Stimulated activated CD4-positive, alpha-beta T cell treated with anti-CD3 and anti-CD28 coated beads, TNF-alpha, amount 100 ng/mL, for 1 hour (primary cell): ENCODE measurements around the gene INSYN2B.
"Not testable (repeated sequence)": the region's sequence is repeated elsewhere in the genome, so short reads cannot be mapped to it uniquely, and the experiment has no call there.

Experiments
- DNase-seq, 3 donors: peaks; one replicate each; pipeline ENCODE4 v3.0.0-alpha.2; 2020; ENCODE audit warnings: low read depth in 3 of 3, low spot score in 1 of 3

The INSYN2B gene

DNA sequence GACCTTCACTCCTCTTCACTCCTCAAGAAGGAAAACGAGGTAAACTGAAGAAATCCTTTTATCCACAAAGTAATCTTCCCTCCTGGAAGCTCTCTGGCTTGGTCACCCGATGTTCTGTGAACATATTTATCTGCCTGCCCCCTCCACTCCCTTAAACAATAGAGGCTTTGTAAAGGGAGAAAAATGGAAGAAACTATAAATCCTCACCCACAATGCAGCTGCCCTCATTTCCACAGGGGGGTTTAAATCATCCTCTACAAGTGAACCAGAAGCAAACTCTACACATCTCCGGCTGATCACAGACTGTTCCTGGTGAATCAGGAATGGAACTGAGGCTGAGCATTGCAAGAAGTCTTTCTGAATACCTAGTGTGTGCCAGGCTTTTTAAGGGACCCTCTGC lies 7.2 kb downstream of the INSYN2B start:
- DNase-seq, result no peak

- DNase-seq, result no peak
Measured at GRCh38 chr5:169971780-169972179, 8.5 kb downstream of the INSYN2B start.

DNA sequence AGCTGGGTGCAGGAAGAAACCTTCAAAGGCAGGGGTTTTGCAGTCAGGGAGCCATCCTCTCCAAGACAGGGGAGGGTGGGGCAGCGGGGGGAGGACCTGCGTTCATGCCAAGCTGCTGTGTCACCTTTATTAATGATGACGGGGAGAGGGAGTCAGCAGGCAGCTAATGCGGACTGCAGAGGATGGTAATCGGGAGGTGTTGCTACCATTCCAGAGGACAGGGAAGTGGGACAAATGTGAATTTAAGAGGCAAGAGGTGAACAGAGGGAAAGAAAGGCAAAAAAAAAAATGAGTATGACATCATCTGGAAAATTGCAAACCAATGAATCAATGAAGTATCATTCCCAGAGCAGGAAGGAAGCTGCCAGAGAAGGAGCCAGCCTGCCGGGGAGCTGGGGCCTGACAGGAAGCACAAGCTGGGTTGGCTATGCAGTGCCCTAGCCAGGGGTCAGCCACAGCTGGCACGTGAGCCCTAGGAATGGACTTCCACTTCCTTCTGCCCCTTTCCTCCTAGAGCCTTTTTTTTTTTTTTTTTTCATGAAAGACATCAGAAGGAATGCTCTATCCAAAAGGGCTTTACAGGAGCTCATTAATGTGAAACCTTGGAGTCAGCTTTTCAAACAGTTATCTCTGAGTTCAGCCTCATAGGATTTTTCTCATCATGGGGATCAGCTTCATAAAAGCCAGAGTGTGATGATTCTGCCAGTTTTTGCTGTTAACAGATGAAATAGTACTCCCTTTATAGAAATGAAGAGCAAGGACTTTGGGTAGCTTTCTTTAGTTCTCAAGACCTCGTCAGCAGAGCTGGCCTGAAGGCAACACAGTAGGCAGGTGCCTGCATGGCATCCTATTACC lies 9.2 kb downstream of the INSYN2B start:
- DNase-seq, result no peak

GRCh38 chr5:169970339-169970738 lies 10.0 kb downstream of the INSYN2B start:
- DNase-seq, result no peak

DNA sequence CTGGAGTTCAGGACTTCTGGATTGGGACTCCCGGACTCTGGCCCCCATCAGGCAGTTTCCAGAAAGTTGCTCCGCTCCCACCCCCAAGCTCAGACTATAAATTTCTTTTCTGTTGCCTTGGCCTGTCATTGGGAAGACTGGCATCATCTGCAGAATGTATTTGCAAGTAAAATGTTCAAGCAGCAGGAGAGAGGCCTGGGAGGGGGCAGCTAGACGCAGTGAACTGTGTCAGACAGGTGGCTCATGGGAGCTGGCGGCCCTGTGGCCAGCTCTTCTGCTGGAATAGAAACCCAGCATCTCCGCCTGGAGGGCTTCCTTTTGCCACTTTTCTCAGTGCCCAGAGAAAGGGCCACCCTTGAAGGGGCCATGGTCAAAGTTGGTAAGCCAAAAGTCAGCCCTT lies 16.0 kb downstream of the INSYN2B start:
- DNase-seq, result no peak

GRCh38 chr5:169960659-169961058 lies 19.6 kb downstream of the INSYN2B start:
- no peak for DNase-seq

DNA sequence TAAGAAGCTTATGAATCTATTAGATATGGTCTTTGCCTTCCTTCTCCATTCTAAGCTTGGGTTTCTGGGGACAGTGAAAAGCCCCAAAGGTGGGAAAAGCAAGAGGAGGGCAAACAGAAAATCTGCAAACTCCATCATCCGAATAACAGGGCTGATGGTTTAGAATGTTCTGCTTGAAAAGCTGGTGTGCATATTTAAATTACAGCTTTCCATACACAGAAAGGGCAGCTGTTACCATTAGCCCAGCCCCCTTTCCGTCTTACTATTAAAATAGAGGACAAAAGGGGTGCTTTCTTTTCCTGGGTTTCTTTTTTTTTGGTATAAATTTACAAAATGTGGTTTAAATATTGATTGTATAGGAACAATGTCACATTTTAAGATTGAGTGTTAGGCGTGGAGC lies 22.0 kb downstream of the INSYN2B start:
- DNase-seq, result no peak

DNA sequence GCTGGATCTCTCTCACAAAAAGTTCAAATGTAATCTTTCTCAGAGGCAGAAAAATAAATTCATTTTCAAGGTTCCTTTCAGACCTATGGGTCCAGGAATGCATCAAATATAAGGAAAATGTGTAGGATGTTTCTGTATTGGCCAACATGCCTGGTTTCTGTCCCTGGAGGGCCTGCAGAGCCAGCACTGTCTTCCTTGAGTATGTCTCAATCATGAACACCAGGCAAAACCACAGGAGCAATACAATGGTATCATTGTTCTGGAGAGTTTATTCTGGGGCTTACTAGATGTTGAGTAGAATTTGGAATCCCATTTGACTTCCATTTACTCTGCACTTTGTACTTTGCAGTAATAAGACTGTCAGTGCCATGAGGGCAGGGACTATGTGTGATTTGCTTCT lies 23.5 kb downstream of the INSYN2B start:
- DNase-seq, result no peak

GRCh38 chr5:169956126-169956525 lies 24.2 kb downstream of the INSYN2B start:
- no peak for DNase-seq

GRCh38 chr5:169954786-169955185 lies 25.5 kb downstream of the INSYN2B start:
- DNase-seq, result no peak

DNA sequence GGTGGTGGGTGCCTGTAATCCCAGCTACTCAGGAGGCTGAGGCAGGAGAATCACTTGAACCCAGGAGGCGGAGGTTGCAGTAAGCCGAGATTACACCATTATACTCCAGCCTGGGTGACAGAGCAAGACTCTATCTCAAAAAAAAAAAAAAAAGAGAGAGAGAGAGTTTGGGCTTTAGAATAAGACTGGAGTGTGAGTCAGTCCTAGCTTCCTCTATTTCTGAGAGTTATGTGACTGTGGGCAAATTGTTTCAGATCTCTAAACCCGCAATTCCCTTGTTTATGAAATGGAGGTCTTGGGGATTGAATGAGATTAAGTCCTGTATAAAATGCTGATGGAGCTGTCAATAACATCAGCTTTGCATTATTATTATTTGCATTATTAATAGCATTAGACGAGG lies 27.1 kb downstream of the INSYN2B start:
- not testable (repeated sequence) for DNase-seq

DNA sequence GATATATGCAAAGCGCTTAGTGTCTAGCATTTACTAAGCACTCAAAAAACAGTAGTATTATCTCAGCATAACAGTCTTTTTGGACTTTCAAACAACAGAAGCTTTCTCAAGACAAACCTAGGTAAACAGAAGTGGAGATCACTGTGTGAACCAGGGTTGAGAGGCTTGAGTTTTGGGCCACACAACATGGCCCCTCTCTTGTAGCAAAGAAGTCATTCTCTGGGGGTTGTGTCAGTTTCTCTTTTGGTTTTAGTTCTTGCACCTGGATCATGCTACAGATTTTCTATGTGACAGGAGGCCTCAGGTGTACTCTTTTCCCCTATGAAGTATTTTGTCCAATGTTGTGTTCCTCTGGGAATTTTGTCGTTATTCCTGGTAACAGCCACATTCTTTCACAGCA lies 30.0 kb downstream of the INSYN2B start:
- DNase-seq, result no peak

GRCh38 chr5:169946743-169947295 lies 33.5 kb downstream of the INSYN2B start:
- no peak for DNase-seq

GRCh38 chr5:169945831-169946261 lies 34.4 kb downstream of the INSYN2B start:
- DNase-seq, result no peak

GRCh38 chr5:169944922-169945680 lies 35.2 kb downstream of the INSYN2B start:
- no peak for DNase-seq

GRCh38 chr5:169944115-169944514 lies 36.2 kb downstream of the INSYN2B start:
- no peak for DNase-seq

- no peak for DNase-seq
Measured at GRCh38 chr5:169943026-169943425, 37.3 kb downstream of the INSYN2B start.

DNA sequence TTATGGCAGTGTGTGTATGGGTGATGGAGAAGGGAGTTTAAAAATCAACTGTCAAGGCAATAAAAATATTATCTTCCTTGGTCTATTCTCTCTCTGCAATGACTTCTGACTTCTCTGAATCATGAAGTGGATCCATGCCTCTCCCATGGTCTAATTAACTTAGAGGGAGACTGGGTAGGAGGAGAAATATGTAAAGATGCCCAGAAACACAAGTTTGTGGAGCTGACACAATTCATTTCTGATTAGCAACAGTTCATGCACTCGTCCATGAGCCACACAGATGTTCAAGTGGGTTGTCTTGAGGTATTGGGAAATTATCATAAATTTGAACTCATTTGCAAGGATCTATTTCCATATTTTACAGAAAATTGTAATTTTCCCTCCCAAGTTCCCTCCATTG lies 38.1 kb downstream of the INSYN2B start:
- DNase-seq, result no peak

- no peak for DNase-seq
Measured at GRCh38 chr5:169941542-169941941, 38.8 kb downstream of the INSYN2B start.

DNA sequence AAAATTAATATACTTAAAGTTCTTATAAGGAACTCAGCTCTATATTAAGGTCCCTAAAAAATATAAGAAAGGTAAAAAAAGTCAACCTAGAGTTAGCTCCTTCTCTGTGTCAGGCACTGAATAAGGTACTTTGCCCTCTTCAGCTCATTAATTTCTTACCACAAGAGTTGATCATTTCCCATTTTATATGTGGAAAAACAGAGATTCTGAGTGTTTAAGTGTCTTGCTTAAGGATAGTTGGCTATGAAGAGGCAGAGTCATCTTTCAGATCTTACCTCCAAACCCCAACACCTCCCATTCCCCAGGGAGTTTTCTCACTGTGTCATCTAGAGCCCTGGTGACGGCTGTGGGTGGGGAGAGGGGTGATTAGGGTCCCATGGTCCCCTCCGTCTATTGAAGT lies 40.6 kb downstream of the INSYN2B start:
- no peak for DNase-seq

DNA sequence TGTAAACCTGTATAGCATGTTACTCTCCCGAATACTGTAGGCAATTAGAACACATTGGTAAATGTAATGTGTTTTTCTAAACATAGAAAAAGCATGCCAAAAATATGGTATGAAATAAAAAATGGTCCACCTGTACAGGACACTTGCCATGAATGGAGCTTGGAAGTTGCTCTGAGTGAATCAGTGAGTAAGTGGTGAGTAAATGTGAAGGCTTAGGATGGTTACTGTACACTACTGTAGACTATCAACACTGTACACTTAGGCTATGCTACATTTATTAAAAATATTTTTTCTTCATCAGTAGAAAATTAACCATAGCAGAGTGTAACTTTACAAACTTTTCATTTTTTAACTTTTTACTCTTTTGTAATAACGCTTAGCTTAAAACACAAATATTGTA lies 41.9 kb downstream of the INSYN2B start:
- DNase-seq, result no peak

DNA sequence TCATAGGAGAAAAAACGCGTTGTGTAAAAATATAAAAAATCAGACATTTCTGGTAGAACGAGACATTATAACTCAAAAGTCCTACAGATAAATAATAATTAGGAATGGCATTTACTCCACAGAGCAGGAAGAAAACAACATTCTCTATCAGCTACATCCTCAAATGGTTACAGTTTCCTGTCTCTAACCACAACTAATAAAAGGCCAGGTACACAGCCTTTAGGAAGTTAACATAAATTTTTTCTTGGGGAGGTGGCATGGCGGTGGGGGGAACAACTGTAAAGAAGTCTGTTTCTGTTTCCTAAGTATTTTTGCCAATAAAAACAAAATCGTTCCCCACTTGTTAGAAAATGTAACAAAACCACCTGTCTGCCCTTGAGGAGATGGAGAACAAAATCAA lies 44.5 kb downstream of the INSYN2B start:
- DNase-seq, result no peak
